Psoas muscle (tissue), 8 donors: Measurements from ENCODE around the gene DENND1A. TPM values are rescaled to one million over a fixed set of nuclear protein-coding genes. Genes with fewer than 3 reads are reported as not detected.

Experiments used
- ATAC-seq, 4 donors: fragments of 200-7000 bp; cut with Tn5 transposase; one replicate each; pipeline ENCODE4 v1.9.1; 2020; ENCODE audit warnings: moderate library complexity in 3 of 4, mild to moderate bottlenecking in 2 of 4
- DNase-seq, 2 donors: peaks; one replicate each; pipeline ENCODE4 v3.0.0-alpha.2; 2020
- H3K27ac ChIP-seq: fragments of 200-600 bp; one replicate; pipeline ENCODE4 v1.8.0; 2022
- H3K27me3 ChIP-seq, 3 donors: fragments of 200-600 bp in 1 of 3; one replicate each; pipeline versions ENCODE4 v1.6.1 to v1.8.0; 2013 to 2022; ENCODE audit warnings: low read length in 2 of 3, mild to moderate bottlenecking in 2 of 3, moderate library complexity in 1 of 3; ENCODE audit not compliant: insufficient read depth in 3 of 3
- H3K36me3 ChIP-seq, 2 donors: fragments of 200-600 bp in 1 of 2; one replicate each; pipeline versions ENCODE4 v1.6.1 to v1.8.0; 2013 to 2022; ENCODE audit warnings: low read depth in 1 of 2, mild to moderate bottlenecking in 1 of 2, moderate library complexity in 1 of 2; ENCODE audit not compliant: insufficient read depth in 1 of 2
- H3K4me1 ChIP-seq: fragments of 200-600 bp; one replicate; pipeline ENCODE4 v1.8.0; 2022
- H3K4me3 ChIP-seq: fragments of 200-600 bp; one replicate; pipeline ENCODE4 v1.8.0; 2022; ENCODE audit warnings: mild to moderate bottlenecking
- H3K9me3 ChIP-seq: fragments of 200-600 bp; one replicate; pipeline ENCODE4 v1.8.0; 2022
- CTCF ChIP-seq: fragments of 200-600 bp; IDR thresholded peaks from one replicate; pipeline ENCODE4 v1.8.0; 2022; ENCODE audit warnings: antibody characterized with exemption
- WGBS, 3 donors: extraction: QIAGEN DNeasy Blood & Tissue Kit; methylation state at CpG; one replicate each; pipeline versions ENCODE4 v1.1.6 to v1.1.7; 2013; 5-methylcytosine and 5-hydroxymethylcytosine counted together
- intact Hi-C, 2 donors: fragments of 100-400 bp; cut with DNase I; formaldehyde crosslinking; loops; one replicate each; pipeline versions ENCODE4 v1.11.0 to v1.14.2; 2022
- polyA plus RNA-seq, 3 donors: library from polyadenylated mRNA; stranded (reverse); fragments of 200-250 nt; gene quantifications; one replicate each; pipeline ENCODE4 v1.2.3, GENCODE V29; 2013
- total RNA-seq, 4 donors: library from RNA; stranded (reverse); fragmentation: NEBNext Ultra II Directional in 2 of 4; extraction: Animal tissue kit (Norgen Biotek cat#: 25700) in 2 of 4; gene quantifications; one replicate each; pipeline versions ENCODE4 v1.2.1 to v1.2.4, GENCODE V29; 2021 to 2023
- donor health status: healthy with polysubstance abuse.
- donor health status: DM: no; HTN: no; CAD: no; lungs with moderate emphysema.
- donor health status: Bipolar disorder and iron deficiency.
- donor health status: healthy.
- donor health status: DM: yes; HTN: yes; CAD: no.
- donor health status: DM: no; HTN: no; CAD: no.
- donor health status: DM: no; HTN: no; CAD: no.
- donor health status: DM: yes; HTN: yes; CAD: no.

The DENND1A gene
- total and polyA plus RNA-seq, 7 donors, result 6.1 to 17.3 (median 13.9) TPM

GRCh38 chr9:123376218-123377071 is 553.5 kb downstream of the DENND1A start:
- intact Hi-C loops, result no loop called here
- Histone ChIP-seq H3K27ac (no peak overlapping the region), H3K9me3 (no peaks in the 10 kb centered on the region), H3K4me1 (no peaks in the 10 kb centered on the region), H3K4me3 (no peak overlapping the region), H3K36me3 (no peaks in the 10 kb centered on the region), H3K27me3 (peaks cover 0 to 49% (median 17%) of the 10 kb centered on the region in 3 donors)
- DNase-seq (no peak), ATAC-seq (no peak)
- no peak for TF ChIP-seq CTCF
- WGBS, 3 donors, result 64 to 78% (median 65%) methylated on average over 20 to 24 of the region's 24 CpGs

- intact Hi-C loops, result no loop called here
- ATAC-seq, result peak in 2 of 4 donors; percentile 28 to 29
- TF ChIP-seq CTCF, result no peak
- H3K9me3 ChIP-seq, result no peaks in the 10 kb centered on the region
- no peak overlapping the region for H3K4me3 ChIP-seq
- H3K27ac ChIP-seq, result no peak overlapping the region
- no peaks in the 10 kb centered on the region for H3K4me1 ChIP-seq
- H3K27me3 ChIP-seq, result peaks cover 0 to 57% (median 19%) of the 10 kb centered on the region in 3 donors
- no peak for DNase-seq
- 10 to 17% (median 13%) methylated on average over 10 to 14 of the region's 14 CpGs for WGBS, 3 donors
- no peaks in the 10 kb centered on the region for H3K36me3 ChIP-seq
These were observed 554.3 kb downstream of the DENND1A start for GRCh38 chr9:123375469-123376132.

- Histone ChIP-seq H3K9me3 (no peaks in the 10 kb centered on the region), H3K4me1 (no peaks in the 10 kb centered on the region), H3K4me3 (no peak overlapping the region), H3K27me3 (peaks cover 0 to 68% (median 24%) of the 10 kb centered on the region in 3 donors), H3K36me3 (no peaks in the 10 kb centered on the region), H3K27ac (no peak overlapping the region)
- 10 to 20% (median 17%) methylated on average over 10 of the region's 10 CpGs for WGBS, 3 donors
- no peak for ATAC-seq
- intact Hi-C loops, result no loop called here
- DNase-seq, result no peak
- no peak for TF ChIP-seq CTCF
These were observed 556.0 kb downstream of the DENND1A start for GRCh38 chr9:123373946-123374345.

GRCh38 chr9:123373447-123373923 is 556.4 kb downstream of the DENND1A start:
- no peaks in the 10 kb centered on the region for H3K9me3 ChIP-seq
- no peak for ATAC-seq
- H3K36me3 ChIP-seq, result no peaks in the 10 kb centered on the region
- no peak for DNase-seq
- TF ChIP-seq CTCF, result no peak
- no peak overlapping the region for H3K27ac ChIP-seq
- no peaks in the 10 kb centered on the region for H3K4me1 ChIP-seq
- intact Hi-C loops, result no loop called here
- H3K27me3 ChIP-seq, result peaks cover 0 to 73% (median 27%) of the 10 kb centered on the region in 3 donors
- H3K4me3 ChIP-seq, result peak overlapping the region; percentile 15
- WGBS, 3 donors, result 4 to 25% (median 9%) methylated on average over 28 to 60 of the region's 60 CpGs
